Measurements from ENCODE around the gene DGKG. TPM values are rescaled to one million over a fixed set of nuclear protein-coding genes. Genes with fewer than 3 reads are reported as not detected.

Gene DGKG
- total and polyA plus RNA-seq, 9 of the 15 experiments (the other 6 are each of a cell fraction or from before 2014, with no cell fraction given) = 0.01 to 0.36 (median 0.15) TPM

DNA sequence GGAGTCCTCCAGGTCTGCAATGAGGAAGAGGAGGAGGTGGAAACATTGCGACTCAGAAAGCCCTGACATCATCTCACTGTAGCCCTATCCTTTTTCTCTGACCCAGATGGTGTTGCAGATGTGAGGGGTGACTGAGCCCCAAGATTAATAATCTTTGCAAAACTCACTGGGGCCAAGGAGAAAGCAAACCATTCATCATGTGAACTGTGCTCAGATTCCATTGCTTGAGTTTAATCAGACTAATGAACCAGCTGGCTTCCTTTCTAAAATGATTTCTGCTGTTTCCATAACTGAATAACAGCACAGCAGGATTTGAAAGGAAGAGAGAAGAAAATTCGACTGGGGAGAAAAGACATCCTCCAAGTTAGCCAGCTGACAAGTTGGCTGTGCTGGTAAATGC lies 13.4 kb upstream of the DGKG start (continued):
- TF ChIP-seq, protein P1, sequence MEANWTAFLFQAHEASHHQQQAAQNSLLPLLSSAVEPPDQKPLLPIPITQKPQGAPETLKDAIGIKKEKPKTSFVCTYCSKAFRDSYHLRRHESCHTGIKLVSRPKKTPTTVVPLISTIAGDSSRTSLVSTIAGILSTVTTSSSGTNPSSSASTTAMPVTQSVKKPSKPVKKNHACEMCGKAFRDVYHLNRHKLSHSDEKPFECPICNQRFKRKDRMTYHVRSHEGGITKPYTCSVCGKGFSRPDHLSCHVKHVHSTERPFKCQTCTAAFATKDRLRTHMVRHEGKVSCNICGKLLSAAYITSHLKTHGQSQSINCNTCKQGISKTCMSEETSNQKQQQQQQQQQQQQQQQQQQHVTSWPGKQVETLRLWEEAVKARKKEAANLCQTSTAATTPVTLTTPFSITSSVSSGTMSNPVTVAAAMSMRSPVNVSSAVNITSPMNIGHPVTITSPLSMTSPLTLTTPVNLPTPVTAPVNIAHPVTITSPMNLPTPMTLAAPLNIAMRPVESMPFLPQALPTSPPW (CRISPR knock-in tag; IDR thresholded peaks at IDR 0.05) = no peak
- TF ChIP-seq PTTG1 (tag; IDR thresholded peaks at IDR 0.05; ENCODE audit: low read depth) (no peak), EWSR1 (IDR thresholded peaks at IDR 0.05; ENCODE audit: borderline replicate concordance, low read depth, partially characterized antibody) (no peak), IRF2 (CRISPR knock-in tag; IDR thresholded peaks at IDR 0.05) (no peak), SMARCA4 (IDR thresholded peaks at IDR 0.05) (no peak)

DNA sequence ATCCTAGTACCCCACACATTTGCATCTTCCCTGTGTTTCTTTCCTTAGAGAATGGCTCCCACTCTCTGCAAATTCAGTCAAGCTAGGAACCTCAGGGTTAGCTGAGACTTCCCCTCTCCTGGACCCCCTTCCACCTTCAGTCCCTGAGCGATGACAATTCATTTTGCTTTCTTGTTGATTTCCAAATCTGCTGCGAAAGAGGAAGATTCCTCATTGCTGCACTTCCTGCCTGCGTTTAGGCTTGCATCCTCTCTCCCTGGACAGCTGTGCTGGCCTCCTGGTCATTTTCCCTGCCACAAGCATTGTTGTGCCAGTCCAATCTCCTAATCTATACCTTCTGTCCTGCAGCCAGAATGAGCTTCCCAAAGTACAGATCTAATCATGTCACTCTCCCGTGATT lies 12.3 kb upstream of the DGKG start:
- 2% methylated on average over 4 of the region's 4 CpGs for WGBS (ENCODE audit: insufficient coverage, low coverage, missing lambda C conversion rate)
- no peak for ATAC-seq
- TF ChIP-seq, protein P2, sequence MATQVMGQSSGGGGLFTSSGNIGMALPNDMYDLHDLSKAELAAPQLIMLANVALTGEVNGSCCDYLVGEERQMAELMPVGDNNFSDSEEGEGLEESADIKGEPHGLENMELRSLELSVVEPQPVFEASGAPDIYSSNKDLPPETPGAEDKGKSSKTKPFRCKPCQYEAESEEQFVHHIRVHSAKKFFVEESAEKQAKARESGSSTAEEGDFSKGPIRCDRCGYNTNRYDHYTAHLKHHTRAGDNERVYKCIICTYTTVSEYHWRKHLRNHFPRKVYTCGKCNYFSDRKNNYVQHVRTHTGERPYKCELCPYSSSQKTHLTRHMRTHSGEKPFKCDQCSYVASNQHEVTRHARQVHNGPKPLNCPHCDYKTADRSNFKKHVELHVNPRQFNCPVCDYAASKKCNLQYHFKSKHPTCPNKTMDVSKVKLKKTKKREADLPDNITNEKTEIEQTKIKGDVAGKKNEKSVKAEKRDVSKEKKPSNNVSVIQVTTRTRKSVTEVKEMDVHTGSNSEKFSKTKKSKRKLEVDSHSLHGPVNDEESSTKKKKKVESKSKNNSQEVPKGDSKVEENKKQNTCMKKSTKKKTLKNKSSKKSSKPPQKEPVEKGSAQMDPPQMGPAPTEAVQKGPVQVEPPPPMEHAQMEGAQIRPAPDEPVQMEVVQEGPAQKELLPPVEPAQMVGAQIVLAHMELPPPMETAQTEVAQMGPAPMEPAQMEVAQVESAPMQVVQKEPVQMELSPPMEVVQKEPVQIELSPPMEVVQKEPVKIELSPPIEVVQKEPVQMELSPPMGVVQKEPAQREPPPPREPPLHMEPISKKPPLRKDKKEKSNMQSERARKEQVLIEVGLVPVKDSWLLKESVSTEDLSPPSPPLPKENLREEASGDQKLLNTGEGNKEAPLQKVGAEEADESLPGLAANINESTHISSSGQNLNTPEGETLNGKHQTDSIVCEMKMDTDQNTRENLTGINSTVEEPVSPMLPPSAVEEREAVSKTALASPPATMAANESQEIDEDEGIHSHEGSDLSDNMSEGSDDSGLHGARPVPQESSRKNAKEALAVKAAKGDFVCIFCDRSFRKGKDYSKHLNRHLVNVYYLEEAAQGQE (IDR thresholded peaks at IDR 0.05; ENCODE audit: borderline replicate concordance) = no peak
- TF ChIP-seq, protein P2 (CRISPR knock-in tag; IDR thresholded peaks at IDR 0.05; ENCODE audit: low read depth) = no peak
- TF ChIP-seq, protein P3, sequence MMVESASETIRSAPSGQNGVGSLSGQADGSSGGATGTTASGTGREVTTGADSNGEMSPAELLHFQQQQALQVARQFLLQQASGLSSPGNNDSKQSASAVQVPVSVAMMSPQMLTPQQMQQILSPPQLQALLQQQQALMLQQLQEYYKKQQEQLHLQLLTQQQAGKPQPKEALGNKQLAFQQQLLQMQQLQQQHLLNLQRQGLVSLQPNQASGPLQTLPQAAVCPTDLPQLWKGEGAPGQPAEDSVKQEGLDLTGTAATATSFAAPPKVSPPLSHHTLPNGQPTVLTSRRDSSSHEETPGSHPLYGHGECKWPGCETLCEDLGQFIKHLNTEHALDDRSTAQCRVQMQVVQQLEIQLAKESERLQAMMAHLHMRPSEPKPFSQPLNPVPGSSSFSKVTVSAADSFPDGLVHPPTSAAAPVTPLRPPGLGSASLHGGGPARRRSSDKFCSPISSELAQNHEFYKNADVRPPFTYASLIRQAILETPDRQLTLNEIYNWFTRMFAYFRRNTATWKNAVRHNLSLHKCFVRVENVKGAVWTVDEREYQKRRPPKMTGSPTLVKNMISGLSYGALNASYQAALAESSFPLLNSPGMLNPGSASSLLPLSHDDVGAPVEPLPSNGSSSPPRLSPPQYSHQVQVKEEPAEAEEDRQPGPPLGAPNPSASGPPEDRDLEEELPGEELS (CRISPR knock-in tag; IDR thresholded peaks at IDR 0.05; ENCODE audit: borderline replicate concordance) = no peak
- no peak for TF ChIP-seq ZZZ3 (IDR thresholded peaks at IDR 0.05)

More for the DNA sequence above, 12.3 kb upstream of the DGKG start:
- no peak for FAIRE-seq
- no peak overlapping the region for H3K9ac ChIP-seq (ENCODE audit: insufficient read depth in 1 of 2, low read depth in 2 of 2, low read length in 2 of 2)
- H4K20me1 ChIP-seq (replicated peaks; ENCODE audit: control insufficient read depth, insufficient read depth, low read length) = no peaks in the 10 kb centered on the region
- intact Hi-C loops (cut with micrococcal nuclease) (no loop called here), in situ Hi-C loops (cut with MboI) (no loop called here)
- H3K4me1 ChIP-seq (replicated peaks in 1 of 2; ENCODE audit: control insufficient read depth in 2 of 2, insufficient read depth in 2 of 2, low read length in 2 of 2) = no peaks in the 10 kb centered on the region
- BruUV-seq (replicated peaks) = no TSS peak
- CTCF ChIA-PET (ENCODE audit: low intra/inter-chr PET ratio) = no interaction called here
- H3K4me3 ChIP-seq = no peak overlapping the region
- H2AFZ ChIP-seq (ENCODE audit: low read depth, low read length) = no peak overlapping the region
- H3K9me3 ChIP-seq (replicated peaks; ENCODE audit: control insufficient read depth, insufficient read depth, low read depth, low read length) = no peaks in the 10 kb centered on the region
- no peaks in the 10 kb centered on the region for H3K36me3 ChIP-seq (ENCODE audit: control insufficient read depth, insufficient read depth, low read length)
- no peak overlapping the region for H3K4me2 ChIP-seq (ENCODE audit: insufficient read depth, low read length)
- H3K27ac ChIP-seq (ENCODE audit: extremely low read depth, low read depth, low read length) = no peak overlapping the region
- DNase-seq (ENCODE audit: extremely low read depth in 1 of 4, low spot score in 3 of 4) = no peak
- H3K27me3 ChIP-seq (ENCODE audit: control insufficient read depth in 2 of 2, insufficient read depth in 2 of 2, low read length in 2 of 2) = peaks cover 0 to 4% of the 10 kb centered on the region in 2 experiments; a peak in 3 of 5 replicates
- POLR2A ChIA-PET = no interaction called here
- no peaks in the 10 kb centered on the region for H3K9me1 ChIP-seq (ENCODE audit: control insufficient read depth, insufficient read depth, low read length)
- no peaks in the 10 kb centered on the region for H3K79me2 ChIP-seq (ENCODE audit: control insufficient read depth, insufficient read depth, low read length)
